SK-N-MC (cell line): Measurements from ENCODE around the gene CDK6.

Experiments used
- DNase-seq: peaks from one replicate; pipeline ENCODE4 v3.0.0-alpha.2; 2011; ENCODE audit warnings: low read depth, low spot score
- H3K27ac ChIP-seq: fragments of 200-600 bp; sonication (generic); 2 replicates; pipeline ENCODE4 v1.5.1; 2016; ENCODE audit warnings: mixed run types
- H3K36me3 ChIP-seq: fragments of 200-600 bp; sonication (generic); 2 replicates; pipeline ENCODE4 v1.6.1; 2017; ENCODE audit warnings: antibody characterized with exemption, low read length, mixed read lengths; ENCODE audit not compliant: insufficient read depth
- H3K4me3 ChIP-seq: fragments of 200-600 bp; sonication (generic); 2 replicates; pipeline ENCODE4 v1.5.1; 2016
- H3K9ac ChIP-seq: fragments of 200-600 bp; sonication (generic); 2 replicates; pipeline ENCODE4 v1.8.0; 2017; ENCODE audit warnings: mixed run types, mixed read lengths; ENCODE audit not compliant: insufficient read length
- H3K9me3 ChIP-seq: fragments of 200-600 bp; sonication (generic); 2 replicates; pipeline ENCODE4 v1.6.1; 2017; ENCODE audit warnings: low read depth, mild to moderate bottlenecking, antibody characterized with exemption, low read length, moderate library complexity, mixed read lengths
- EZH2 ChIP-seq: fragments of 200-600 bp; sonication (generic); IDR thresholded peaks from one replicate; pipeline ENCODE4 v1.6.1; 2017; ENCODE audit warnings: antibody characterized with exemption
- FOXP2 ChIP-seq: optimal IDR thresholded peaks from 2 replicates; pipeline ENCODE3; 2011; ENCODE audit warnings: mild to moderate bottlenecking, moderate library complexity; ENCODE audit not compliant: insufficient read depth; ENCODE audit errors: extremely low read length, control extremely low read depth
- POLR2AphosphoS5 ChIP-seq: IDR thresholded peaks from 2 replicates; pipeline ENCODE4 v1.6.1; 2012; ENCODE audit warnings: mild to moderate bottlenecking, low read depth, low read length, borderline replicate concordance

Gene CDK6

DNA sequence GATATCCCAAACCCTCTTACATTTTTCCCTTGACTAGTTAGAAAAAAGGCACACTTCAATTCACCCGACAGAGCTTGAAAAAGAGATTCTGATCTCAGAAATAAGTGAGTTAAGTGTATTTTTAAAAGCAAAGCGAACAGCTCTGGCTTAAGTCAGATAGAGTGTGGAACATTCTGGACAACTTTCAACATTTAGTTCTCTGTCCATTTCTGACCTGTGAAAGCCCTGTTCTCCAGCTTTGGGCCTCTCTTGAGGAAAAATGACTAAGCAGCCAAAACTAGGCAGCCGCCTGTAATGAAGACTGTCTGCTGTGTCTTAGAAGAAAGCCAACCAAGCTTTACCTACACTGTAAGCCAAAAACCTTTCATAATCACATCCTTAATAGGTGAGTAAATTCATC is 50.5 kb downstream of the CDK6 start:
- Histone ChIP-seq H3K27ac (no peak overlapping the region), H3K9me3 (peaks cover 6% of the 10 kb centered on the region; the same call in 1 of the 2 replicates), H3K9ac (no peak overlapping the region)

DNA sequence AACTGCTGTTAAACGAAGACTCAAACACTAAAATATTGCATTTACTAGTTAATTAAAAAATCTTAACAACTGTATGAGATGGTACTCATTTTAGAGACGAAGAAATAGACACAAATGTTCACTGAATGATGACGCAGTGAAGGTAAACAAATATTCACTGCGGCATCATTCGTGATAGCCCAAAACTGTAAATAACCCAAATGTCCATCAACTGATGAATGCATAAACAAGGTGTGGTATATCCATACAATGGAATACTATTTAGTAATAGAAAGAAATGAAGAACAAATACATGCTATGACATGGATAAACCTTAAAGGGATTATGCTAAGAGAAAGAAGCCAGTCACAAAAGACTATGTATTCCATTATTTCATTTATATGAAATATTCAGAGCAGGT is 51.4 kb downstream of the CDK6 start:
- H3K36me3 ChIP-seq, result no peaks in the 10 kb centered on the region
- TF ChIP-seq POLR2AphosphoS5, result no peak

More for the DNA sequence above, 50.5 kb downstream of the CDK6 start:
- TF ChIP-seq POLR2AphosphoS5 (no peak), EZH2 (no peak), FOXP2 (no peak)
- H3K4me3 ChIP-seq, result no peak overlapping the region
- no peaks in the 10 kb centered on the region for H3K36me3 ChIP-seq
- DNase-seq, result no peak

DNA sequence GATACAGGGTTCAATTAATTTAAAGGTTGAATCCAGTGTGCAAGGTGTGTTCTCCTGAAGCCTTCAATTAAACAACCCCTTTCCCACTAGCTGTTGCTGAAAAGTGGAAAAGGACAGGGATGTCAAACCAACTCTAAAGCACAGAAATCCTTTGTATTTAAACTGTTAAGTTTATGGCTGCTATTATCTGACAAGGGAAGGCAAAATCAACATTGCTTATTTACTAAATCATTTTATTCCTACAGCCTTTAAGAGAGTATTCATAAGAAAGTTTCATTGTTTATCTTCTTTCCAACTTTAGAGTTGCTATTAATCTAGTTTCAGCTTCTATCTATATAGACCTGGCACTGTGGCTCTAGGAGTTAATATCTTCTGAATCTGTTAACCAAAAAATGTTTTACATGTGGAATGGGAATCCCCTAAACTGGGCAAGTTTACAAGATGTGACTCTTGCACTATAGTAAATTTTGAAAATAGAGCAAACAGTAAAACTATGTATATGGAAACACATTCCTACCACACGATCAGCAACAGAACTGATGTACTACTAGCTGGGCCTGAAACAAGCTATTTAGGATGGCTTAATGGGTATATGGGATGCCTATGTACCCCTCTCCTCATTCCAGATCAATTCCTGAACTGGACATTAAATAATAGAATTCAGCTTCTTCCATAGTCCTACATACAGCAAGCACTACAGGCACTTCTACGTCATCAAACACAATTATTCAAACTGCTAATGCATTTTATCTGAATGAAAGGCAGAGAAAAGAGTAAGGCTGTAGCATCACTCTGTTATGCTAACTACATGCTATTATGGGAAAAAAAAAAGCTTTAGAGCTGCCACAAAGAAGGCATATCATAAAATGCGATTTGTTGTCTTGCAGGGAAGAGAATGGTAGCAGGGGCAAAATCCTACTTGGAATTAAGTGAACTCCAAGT is 52.8 kb downstream of the CDK6 start:
- TF ChIP-seq POLR2AphosphoS5, result no peak
- TF ChIP-seq EZH2, result no peak
- TF ChIP-seq FOXP2, result no peak
- Histone ChIP-seq H3K27ac (no peak overlapping the region), H3K36me3 (no peaks in the 10 kb centered on the region), H3K4me3 (no peak overlapping the region), H3K9ac (no peak overlapping the region), H3K9me3 (peaks cover 4% of the 10 kb centered on the region; the same call in 1 of the 2 replicates)
- no peak for DNase-seq

More for the DNA sequence above, 51.4 kb downstream of the CDK6 start:
- DNase-seq, result no peak
- H3K9me3 ChIP-seq, result peaks cover 6% of the 10 kb centered on the region; the same call in 1 of the 2 replicates
- H3K9ac ChIP-seq, result no peak overlapping the region
- no peak overlapping the region for H3K27ac ChIP-seq
- H3K4me3 ChIP-seq, result no peak overlapping the region

DNA sequence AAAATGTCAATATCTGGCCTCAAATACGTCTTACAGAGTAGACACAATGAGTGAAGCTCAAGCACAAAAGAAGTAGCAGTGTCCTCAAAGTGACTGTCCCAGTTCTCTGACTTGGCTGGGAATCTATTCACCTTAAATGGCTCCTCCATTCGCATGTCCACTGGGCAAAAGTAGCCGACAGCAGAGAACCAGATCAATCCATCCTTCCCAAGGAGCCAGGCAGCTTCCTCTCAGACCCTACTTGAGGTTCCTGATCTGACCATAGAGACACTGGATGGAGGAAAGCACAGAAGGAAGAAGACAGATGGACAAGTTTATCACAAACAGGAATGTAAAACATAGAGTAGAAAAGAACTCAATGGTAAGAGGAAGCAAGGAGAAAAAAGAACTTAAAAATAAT is 53.5 kb downstream of the CDK6 start:
- H3K27ac ChIP-seq, result no peak overlapping the region
- no peak overlapping the region for H3K9ac ChIP-seq
- no peak for DNase-seq
- no peaks in the 10 kb centered on the region for H3K36me3 ChIP-seq
- TF ChIP-seq POLR2AphosphoS5 (no peak), EZH2 (no peak)
- H3K9me3 ChIP-seq, result no peaks in the 10 kb centered on the region
- no peak overlapping the region for H3K4me3 ChIP-seq

DNA sequence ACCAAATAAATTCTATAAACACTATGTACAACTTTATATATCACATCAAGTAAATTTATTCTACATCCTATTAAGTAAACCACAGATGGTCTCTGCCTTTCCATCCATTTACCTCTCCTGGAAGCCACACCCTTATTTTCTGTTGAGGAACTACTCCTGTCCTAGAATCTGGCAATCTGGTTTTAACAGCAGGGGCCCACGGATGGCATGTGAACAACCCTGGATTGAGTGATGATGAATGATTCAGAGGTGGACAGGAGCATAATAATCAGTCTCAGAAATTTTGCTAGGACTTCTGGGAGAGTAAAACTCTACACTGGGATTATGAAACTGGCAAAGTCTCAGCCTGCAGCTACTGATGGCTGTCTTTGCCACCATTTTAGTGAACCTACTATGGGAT is 54.1 kb downstream of the CDK6 start:
- DNase-seq, result no peak
- Histone ChIP-seq H3K9me3 (no peaks in the 10 kb centered on the region), H3K36me3 (no peaks in the 10 kb centered on the region), H3K9ac (no peak overlapping the region), H3K27ac (no peak overlapping the region), H3K4me3 (no peak overlapping the region)
- no peak for TF ChIP-seq POLR2AphosphoS5
- TF ChIP-seq FOXP2, result no peak
- no peak for TF ChIP-seq EZH2

DNA sequence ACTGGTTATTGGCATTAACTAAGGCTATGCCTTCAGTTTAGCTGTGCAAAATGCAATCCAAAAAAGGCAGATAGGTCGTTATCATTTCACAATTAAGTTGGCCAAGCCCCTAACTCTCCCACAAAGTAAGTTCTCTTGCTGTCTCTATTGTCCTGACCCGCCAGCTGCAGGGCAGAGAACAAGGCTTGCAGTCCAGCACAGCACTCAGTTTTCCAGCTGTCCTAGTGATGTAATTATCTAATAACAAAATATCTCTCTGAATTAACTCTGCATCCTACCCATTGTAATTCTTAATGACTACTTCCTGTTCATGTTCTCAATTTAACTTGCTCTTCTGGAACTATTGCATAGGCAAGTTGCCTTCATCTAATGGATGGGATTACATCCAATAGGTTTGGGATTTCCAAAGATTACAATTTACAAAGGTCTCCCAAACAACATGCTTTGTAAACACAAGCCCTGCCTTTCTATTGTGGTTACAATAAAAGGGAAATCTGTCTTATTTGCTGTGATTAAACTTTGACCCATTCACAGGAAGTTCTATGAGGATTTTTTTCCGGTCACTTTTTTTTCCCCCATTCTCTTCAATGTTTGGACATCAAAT is 55.2 kb downstream of the CDK6 start:
- Histone ChIP-seq H3K9me3 (no peaks in the 10 kb centered on the region), H3K27ac (no peak overlapping the region), H3K36me3 (no peaks in the 10 kb centered on the region), H3K4me3 (no peak overlapping the region), H3K9ac (no peak overlapping the region)
- DNase-seq, result no peak
- TF ChIP-seq FOXP2, result no peak
- TF ChIP-seq POLR2AphosphoS5, result no peak
- no peak for TF ChIP-seq EZH2

DNA sequence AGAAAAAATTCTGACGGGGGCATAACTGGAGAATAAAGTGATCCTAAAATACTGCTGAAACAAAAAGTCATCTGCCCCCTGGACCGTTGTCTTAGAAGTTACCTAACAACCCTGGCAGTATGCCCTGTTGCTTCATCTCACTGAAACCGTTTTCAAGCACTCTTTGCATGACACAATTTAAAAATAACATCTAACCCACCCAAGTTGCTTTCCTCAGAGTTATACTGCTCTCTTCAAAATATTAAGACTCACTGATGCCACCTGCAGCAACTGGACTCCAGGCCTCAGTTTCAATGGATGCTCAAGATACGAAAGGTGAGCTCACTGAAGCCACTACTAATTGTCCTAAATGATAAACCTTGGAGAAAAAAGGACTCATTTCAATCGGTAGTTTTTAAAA is 57.4 kb downstream of the CDK6 start:
- Histone ChIP-seq H3K4me3 (no peak overlapping the region), H3K9ac (no peak overlapping the region), H3K36me3 (no peaks in the 10 kb centered on the region), H3K27ac (no peak overlapping the region), H3K9me3 (no peaks in the 10 kb centered on the region)
- TF ChIP-seq EZH2 (no peak), FOXP2 (no peak), POLR2AphosphoS5 (no peak)
- DNase-seq, result no peak

DNA sequence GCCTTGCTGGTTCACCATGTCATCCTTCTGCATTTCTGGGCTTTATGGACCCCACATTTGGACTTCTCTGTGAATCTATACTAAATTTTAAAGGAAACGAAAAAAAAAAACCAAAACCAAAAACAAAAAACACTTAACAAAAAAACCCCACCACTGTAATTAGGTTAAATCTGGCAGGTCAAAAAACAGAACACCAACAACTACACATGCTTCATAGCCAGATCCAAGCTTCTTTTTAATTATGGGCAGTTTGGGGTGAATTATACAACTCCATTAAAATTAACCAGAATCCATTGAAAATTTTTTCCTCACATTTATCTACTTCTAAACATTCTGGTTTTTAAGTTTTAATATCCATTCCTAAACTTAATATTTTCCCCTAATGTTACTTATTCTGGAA is 58.4 kb downstream of the CDK6 start:
- no peak overlapping the region for H3K4me3 ChIP-seq
- TF ChIP-seq POLR2AphosphoS5 (no peak), FOXP2 (no peak), EZH2 (no peak)
- H3K36me3 ChIP-seq, result no peaks in the 10 kb centered on the region
- no peak overlapping the region for H3K27ac ChIP-seq
- no peak overlapping the region for H3K9ac ChIP-seq
- H3K9me3 ChIP-seq, result no peaks in the 10 kb centered on the region
- DNase-seq, result no peak

DNA sequence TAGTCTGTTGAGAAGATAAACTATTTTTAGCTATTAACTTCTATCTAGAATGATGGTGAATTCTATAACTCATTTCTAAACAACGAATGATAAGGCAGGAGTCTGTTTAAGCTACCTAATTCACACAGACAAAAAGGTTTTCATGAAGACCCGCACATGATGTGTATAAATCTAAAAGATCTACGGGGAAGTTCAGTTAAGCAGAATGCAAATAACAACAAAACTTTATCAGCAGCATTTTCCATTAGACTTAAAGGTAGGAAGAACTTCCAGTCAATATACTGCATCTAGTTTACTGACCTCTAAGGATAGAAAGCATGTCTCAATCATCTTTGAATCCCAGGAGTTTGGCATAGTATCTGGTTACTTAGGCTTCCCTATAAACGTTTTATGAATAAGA is 62.6 kb downstream of the CDK6 start:
- TF ChIP-seq EZH2, result no peak
- TF ChIP-seq POLR2AphosphoS5, result no peak
- TF ChIP-seq FOXP2, result no peak
- Histone ChIP-seq H3K9ac (no peak overlapping the region), H3K36me3 (no peaks in the 10 kb centered on the region)

More for the DNA sequence above, 62.6 kb downstream of the CDK6 start:
- H3K4me3 ChIP-seq, result no peak overlapping the region
- no peaks in the 10 kb centered on the region for H3K9me3 ChIP-seq
- H3K27ac ChIP-seq, result no peak overlapping the region
- DNase-seq, result no peak
